Ishikawa (cell line): Measurements from ENCODE around the gene BCL7B.

Source experiments
- CEBPB ChIP-seq: IDR thresholded peaks from 2 replicates; pipeline ENCODE4 v1.6.1; 2012
- CREB1 ChIP-seq: IDR thresholded peaks from 2 replicates; pipeline ENCODE4 v1.6.1; 2012; ENCODE audit warnings: low read depth
- EGR1 ChIP-seq: IDR thresholded peaks from 2 replicates; pipeline ENCODE4 v1.6.1; 2012
- EP300 ChIP-seq: IDR thresholded peaks from 2 replicates; pipeline ENCODE4 v1.6.1; 2012; ENCODE audit warnings: borderline replicate concordance
- FOXM1 ChIP-seq: IDR thresholded peaks from 2 replicates; pipeline ENCODE4 v1.6.1; 2012; ENCODE audit warnings: low read depth, borderline replicate concordance
- NFIC ChIP-seq: IDR thresholded peaks from 2 replicates; pipeline ENCODE4 v1.6.1; 2012
- RAD21 ChIP-seq: IDR thresholded peaks from 2 replicates; pipeline ENCODE4 v1.6.1; 2012; ENCODE audit warnings: low read depth
- REST ChIP-seq: IDR thresholded peaks from 2 replicates; pipeline ENCODE4 v1.6.1; 2012; ENCODE audit warnings: low read depth, mild to moderate bottlenecking
- TAF1 ChIP-seq: IDR thresholded peaks from 2 replicates; pipeline ENCODE4 v1.6.1; 2012; ENCODE audit warnings: low read depth, mild to moderate bottlenecking
- TCF12 ChIP-seq: IDR thresholded peaks from 2 replicates; pipeline ENCODE4 v1.6.1; 2012; ENCODE audit warnings: low read depth
- TEAD4 ChIP-seq: IDR thresholded peaks from 2 replicates; pipeline ENCODE4 v1.6.1; 2012
- USF1 ChIP-seq: IDR thresholded peaks from 2 replicates; pipeline ENCODE4 v1.6.1; 2012
- YY1 ChIP-seq: IDR thresholded peaks from 2 replicates; pipeline ENCODE4 v1.6.1; 2012; ENCODE audit warnings: low read depth
- ZBTB7A ChIP-seq: IDR thresholded peaks from 2 replicates; pipeline ENCODE4 v1.6.1; 2012; ENCODE audit warnings: low read depth
- TF ChIP-seq, protein P1 (sequence below): IDR thresholded peaks from 2 replicates; pipeline ENCODE4 v1.6.1; 2012

Gene BCL7B

DNA sequence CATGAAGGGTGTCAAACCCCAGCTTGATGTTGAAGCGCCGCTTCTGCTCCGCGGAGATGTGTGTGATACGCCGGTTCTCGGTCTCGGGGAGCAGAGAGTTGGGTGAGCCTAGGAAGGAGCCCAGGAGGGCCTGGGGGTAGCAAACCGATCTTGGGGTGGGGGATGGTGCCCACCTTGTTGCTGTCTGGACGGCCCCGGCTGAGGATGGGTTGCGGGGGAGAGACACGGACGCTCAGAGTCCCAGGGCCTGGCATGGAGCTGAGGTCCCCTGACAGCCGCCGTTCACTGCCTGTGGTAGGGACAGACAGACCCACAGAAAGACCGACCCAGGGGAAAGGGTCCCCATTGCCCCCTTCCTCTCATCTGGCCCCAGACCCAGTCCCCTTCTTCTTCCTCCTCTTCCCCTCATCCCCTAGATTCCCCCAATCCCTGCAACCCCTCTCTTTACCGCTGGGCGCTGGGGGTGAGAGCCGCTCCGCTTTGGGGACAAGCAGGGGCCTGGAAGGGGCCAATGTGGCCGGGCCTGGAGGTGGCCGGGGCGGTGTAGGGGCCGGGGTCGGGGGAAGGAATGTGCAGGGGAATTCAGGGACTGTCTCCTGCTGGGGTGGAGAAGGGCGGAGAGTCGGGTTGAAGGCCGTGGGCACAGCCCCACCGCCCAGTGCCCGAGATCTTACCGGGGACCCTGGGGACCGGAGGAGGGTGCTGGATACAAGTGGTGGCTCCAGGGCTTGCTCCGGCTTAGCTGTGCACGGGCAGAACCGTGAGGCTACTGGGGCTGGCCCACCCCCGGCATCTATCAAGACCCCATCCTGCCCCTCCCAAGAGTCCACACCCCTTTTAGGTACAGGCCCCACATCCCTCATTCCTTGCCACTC lies 38.9 kb upstream of the BCL7B start:
- TF ChIP-seq, protein P1, sequence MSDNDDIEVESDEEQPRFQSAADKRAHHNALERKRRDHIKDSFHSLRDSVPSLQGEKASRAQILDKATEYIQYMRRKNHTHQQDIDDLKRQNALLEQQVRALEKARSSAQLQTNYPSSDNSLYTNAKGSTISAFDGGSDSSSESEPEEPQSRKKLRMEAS, result no peak
- TF ChIP-seq CEBPB, result no peak
- TF ChIP-seq CREB1, result no peak
- TF ChIP-seq EGR1, result no peak
- no peak for TF ChIP-seq EP300
- no peak for TF ChIP-seq REST
- TF ChIP-seq RAD21, result no peak
- no peak for TF ChIP-seq TAF1
- TF ChIP-seq USF1, result no peak
- no peak for TF ChIP-seq ZBTB7A

DNA sequence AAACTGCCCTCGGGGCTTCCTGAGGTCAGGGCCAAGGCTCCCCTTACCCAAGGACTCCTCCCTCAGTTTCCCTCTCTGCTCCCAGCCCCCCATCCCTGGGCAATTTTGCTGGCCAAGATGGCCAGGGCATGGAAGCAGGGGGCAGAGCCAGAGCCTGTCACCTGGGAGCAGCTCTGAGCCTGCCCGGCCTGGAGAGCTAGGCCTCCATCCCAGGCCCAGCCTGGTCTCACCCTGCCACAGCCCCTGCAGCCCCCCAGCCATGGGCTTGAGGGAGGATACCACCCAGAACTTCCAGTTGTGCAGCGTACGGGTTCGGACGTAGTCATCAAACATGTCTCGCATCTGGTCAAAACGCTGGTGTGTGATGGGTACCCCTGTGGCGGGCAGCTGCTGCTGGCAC lies 37.9 kb upstream of the BCL7B start:
- TF ChIP-seq RAD21 (no peak), TEAD4 (no peak), REST (no peak), CEBPB (no peak), YY1 (no peak), ZBTB7A (no peak), EGR1 (no peak), NFIC (no peak), TCF12 (no peak)
- TF ChIP-seq, protein P1, result no peak

DNA sequence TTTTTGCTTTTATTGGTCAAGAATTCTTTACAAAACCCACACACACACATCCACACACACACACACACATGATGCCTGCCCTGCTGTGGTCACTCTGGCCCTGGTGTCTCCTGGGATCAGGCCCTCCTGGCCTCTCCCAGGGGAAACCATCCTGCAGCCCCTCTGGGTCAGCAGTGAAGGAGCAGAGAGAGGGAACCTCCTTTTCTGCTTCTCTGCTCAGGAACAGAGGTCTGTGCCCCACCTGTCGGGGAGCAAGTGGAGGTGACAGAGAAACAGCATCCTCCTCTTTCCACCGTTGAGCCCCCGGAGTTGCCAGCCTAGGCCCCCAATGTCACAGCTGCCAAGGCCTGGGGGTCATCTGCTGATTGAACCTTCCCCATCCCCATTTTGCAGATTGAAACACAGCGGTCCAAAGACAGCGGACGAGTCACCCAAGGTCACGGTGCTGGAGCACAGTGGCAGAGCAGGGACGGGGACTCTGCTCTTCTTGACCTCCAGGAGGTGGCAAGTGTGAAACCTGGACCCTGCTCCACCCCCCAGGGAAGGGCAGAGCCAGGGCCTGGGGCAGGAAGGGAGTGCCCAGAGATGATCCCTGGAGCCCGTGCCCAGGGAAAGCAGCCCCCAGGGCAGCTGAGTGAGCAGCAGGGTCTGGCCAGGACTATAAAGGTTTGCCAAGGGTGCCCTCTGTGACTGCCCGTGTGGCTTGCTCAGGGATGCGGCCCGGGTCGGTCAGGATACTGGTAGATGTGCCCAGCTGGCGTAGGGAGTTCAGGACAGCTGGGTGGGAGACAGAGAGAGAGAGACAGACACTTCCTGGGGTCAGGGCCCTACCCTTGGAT lies 35.9 kb upstream of the BCL7B start:
- TF ChIP-seq, protein P1, result no peak
- TF ChIP-seq CEBPB, result no peak
- no peak for TF ChIP-seq EGR1
- TF ChIP-seq YY1, result no peak
- no peak for TF ChIP-seq TEAD4
- TF ChIP-seq USF1, result no peak
- no peak for TF ChIP-seq RAD21
- no peak for TF ChIP-seq FOXM1
- no peak for TF ChIP-seq TAF1
- no peak for TF ChIP-seq CREB1
- no peak for TF ChIP-seq TCF12
- no peak for TF ChIP-seq ZBTB7A
- TF ChIP-seq REST, result no peak
- TF ChIP-seq EP300, result no peak
- no peak for TF ChIP-seq NFIC

GRCh38 chr7:73586911-73587310 lies 29.4 kb upstream of the BCL7B start:
- TF ChIP-seq, protein P1, result no peak
- no peak for TF ChIP-seq EGR1
